Breast epithelium (tissue), 4 donors: ENCODE results near the gene ERMARD. TPM values are rescaled to one million over a fixed set of nuclear protein-coding genes. Genes with fewer than 3 reads are reported as not detected.

ENCODE experiments used
- DNase-seq, 2 donors: peaks; one replicate each; pipeline ENCODE4 v3.0.0-alpha.2; 2019; ENCODE audit warnings: low spot score in 2 of 2
- H3K27ac ChIP-seq, 2 donors: fragments of 200-600 bp; sonication (generic) in 1 of 2; one replicate each; pipeline ENCODE4 v1.5.1; 2016 to 2019; ENCODE audit warnings: mild to moderate bottlenecking in 1 of 2
- H3K27me3 ChIP-seq, 2 donors: fragments of 200-600 bp; sonication (generic) in 1 of 2; one replicate each; pipeline versions ENCODE4 v1.5.1 to v1.6.0; 2017 to 2019; ENCODE audit warnings: control low read depth in 1 of 2, mild to moderate bottlenecking in 1 of 2
- H3K36me3 ChIP-seq: fragments of 200-600 bp; one replicate; pipeline ENCODE4 v1.5.1; 2019
- H3K4me1 ChIP-seq, 2 donors: fragments of 200-600 bp; sonication (generic); one replicate each; pipeline ENCODE4 v1.5.1; 2016 to 2019; ENCODE audit warnings: control low read depth in 1 of 2
- H3K4me3 ChIP-seq, 3 donors: fragments of 200-600 bp; sonication (generic); 1 replicate in 2 of 3; 2 replicates in 1 of 3; pipeline ENCODE4 v1.5.1; 2016 to 2019; ENCODE audit warnings: mild to moderate bottlenecking in 3 of 3, moderate library complexity in 2 of 3
- H3K9me3 ChIP-seq, 2 donors: fragments of 200-600 bp; sonication (generic) in 1 of 2; one replicate each; pipeline ENCODE4 v1.5.1; 2016 to 2019; ENCODE audit warnings: control low read depth in 1 of 2
- POLR2A ChIP-seq: fragments of 450-650 bp; IDR thresholded peaks from one replicate; pipeline ENCODE4 v1.6.1; 2016; ENCODE audit warnings: antibody characterized with exemption, mild to moderate bottlenecking, moderate library complexity
- POLR2AphosphoS5 ChIP-seq, 3 donors: sonication (generic); formaldehyde crosslinking; IDR thresholded peaks; one replicate each; pipeline ENCODE4 v1.6.1; 2017; ENCODE audit warnings: antibody characterized with exemption in 3 of 3
- intact Hi-C: fragments of 100-400 bp; cut with DNase I; formaldehyde crosslinking; loops from one replicate; pipeline ENCODE4 v1.15.1; 2023; ENCODE audit warnings: low total_unique reads
- total RNA-seq, 3 donors: library from RNA; depleted of rRNA; stranded (reverse); fragments of >200 nt; gene quantifications; one replicate each; pipeline ENCODE4 v1.1.0, GENCODE V29; 2016
- TF ChIP-seq, protein P1 (sequence below), 3 donors: fragments of 450-650 bp; IDR thresholded peaks; one replicate each; pipeline ENCODE4 v1.5.1; 2016 to 2017; ENCODE audit warnings: antibody characterized with exemption in 3 of 3, mild to moderate bottlenecking in 3 of 3, moderate library complexity in 3 of 3

Gene ERMARD
- total RNA-seq, 3 donors from 2014 or later = 20.6 to 31.0 (median 27.7) TPM

DNA sequence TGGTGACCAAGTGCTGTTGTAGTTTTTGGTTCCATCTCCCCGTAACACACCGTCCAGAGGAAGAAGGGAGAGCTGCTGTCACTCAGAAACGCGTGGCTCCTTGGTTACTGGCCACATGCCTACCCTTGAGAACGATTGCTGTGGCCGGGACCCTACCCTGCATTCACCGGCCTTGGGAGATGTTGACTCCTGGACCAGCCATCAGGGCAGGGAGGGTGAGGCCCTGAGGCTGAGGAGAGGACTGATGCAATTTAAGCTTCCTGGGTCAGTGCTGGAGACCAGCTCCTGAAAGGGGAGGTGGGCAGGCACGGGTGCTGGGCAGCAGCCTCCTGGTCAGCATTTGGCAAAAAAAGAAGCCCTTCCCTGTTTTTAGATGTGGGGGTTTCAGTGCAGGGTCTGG is 31.5 kb downstream of the ERMARD start:
- no peak for TF ChIP-seq POLR2A
- H3K36me3 ChIP-seq = no peaks in the 10 kb centered on the region

DNA sequence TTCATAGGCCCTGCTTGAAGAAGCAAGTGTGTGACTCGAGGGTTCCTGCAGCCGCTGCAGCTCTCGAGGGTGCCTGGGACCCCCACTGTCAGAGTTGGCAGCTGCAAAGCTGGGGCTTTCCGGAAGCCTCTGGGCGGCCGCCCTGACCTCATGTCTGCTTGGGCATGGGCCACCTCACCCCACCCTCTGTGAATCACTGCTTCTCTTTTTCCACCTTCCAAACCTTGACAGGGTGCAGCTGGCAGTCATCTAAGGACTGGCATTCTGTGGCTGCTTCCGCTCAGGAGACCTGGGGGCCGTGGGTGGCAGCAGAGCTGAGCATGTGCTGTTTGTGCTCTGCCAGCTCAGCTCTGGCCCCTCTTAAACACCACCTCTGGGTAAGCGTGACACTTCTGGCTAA is 32.0 kb downstream of the ERMARD start:
- H3K9me3 ChIP-seq = no peaks in the 10 kb centered on the region
- H3K4me1 ChIP-seq = no peaks in the 10 kb centered on the region
- TF ChIP-seq, protein P1, sequence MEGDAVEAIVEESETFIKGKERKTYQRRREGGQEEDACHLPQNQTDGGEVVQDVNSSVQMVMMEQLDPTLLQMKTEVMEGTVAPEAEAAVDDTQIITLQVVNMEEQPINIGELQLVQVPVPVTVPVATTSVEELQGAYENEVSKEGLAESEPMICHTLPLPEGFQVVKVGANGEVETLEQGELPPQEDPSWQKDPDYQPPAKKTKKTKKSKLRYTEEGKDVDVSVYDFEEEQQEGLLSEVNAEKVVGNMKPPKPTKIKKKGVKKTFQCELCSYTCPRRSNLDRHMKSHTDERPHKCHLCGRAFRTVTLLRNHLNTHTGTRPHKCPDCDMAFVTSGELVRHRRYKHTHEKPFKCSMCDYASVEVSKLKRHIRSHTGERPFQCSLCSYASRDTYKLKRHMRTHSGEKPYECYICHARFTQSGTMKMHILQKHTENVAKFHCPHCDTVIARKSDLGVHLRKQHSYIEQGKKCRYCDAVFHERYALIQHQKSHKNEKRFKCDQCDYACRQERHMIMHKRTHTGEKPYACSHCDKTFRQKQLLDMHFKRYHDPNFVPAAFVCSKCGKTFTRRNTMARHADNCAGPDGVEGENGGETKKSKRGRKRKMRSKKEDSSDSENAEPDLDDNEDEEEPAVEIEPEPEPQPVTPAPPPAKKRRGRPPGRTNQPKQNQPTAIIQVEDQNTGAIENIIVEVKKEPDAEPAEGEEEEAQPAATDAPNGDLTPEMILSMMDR (IDR thresholded peaks at IDR 0.05) = no peak
- TF ChIP-seq POLR2A (no peak), POLR2AphosphoS5 (IDR thresholded peaks at IDR 0.05) (no peak)
- no peaks in the 10 kb centered on the region for H3K27me3 ChIP-seq
- intact Hi-C loops = no loop called here
- no peak overlapping the region for H3K4me3 ChIP-seq
- no peak for DNase-seq
- H3K36me3 ChIP-seq = no peaks in the 10 kb centered on the region
- no peak overlapping the region for H3K27ac ChIP-seq

More for the DNA sequence above, 31.5 kb downstream of the ERMARD start:
- Histone ChIP-seq H3K9me3 (no peaks in the 10 kb centered on the region), H3K4me1 (no peaks in the 10 kb centered on the region), H3K27ac (no peak overlapping the region), H3K4me3 (no peak overlapping the region), H3K27me3 (no peaks in the 10 kb centered on the region)
- no peak for DNase-seq
- intact Hi-C loops = no loop called here

DNA sequence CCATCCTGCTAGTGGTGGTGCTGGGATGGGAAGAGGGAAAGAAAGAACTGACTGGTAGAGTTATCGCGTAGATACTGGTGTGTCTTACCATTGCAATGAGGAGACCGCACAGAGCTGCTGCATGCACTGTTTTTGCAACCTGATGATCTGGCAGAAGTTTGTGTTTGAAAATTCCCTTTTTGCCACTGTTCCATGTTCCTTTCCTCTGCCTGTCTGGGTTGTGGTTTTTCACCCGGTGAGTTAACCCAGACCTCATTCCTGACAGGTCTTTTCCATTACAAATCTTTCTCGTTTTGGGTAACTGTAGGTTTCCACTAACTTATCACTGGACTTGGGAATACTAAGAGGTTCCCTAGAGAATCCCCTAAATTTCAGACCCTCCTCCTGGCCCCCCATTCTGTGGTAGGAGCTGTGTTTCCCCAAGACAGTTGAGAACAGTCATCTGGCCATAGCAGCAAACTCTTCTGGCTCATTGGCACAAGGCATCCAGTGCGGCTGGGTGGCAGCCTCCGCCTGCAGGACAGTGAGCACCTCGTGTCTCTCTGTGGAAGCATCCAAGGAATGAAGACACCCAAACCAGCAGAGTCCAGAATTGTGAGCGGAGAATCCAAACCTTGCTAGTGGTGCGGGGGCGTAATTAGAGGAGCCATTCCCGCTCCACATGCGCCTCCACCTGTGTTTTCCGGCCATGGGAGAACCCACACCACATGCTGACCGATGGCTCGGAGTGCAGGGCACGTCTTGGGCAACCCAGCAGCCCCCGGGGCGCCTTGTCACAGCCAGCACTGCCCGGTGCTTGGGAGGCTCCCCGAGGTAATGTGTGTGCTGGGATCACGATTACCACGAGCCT is 32.8 kb downstream of the ERMARD start:
- intact Hi-C loops = no loop called here
- Histone ChIP-seq H3K4me3 (no peak overlapping the region), H3K9me3 (no peaks in the 10 kb centered on the region), H3K36me3 (no peaks in the 10 kb centered on the region), H3K27ac (no peak overlapping the region), H3K4me1 (no peaks in the 10 kb centered on the region), H3K27me3 (no peaks in the 10 kb centered on the region)
- DNase-seq = no peak
- no peak for TF ChIP-seq POLR2A
- no peak for TF ChIP-seq POLR2AphosphoS5 (IDR thresholded peaks at IDR 0.05)
- TF ChIP-seq, protein P1 (IDR thresholded peaks at IDR 0.05) = no peak

DNA sequence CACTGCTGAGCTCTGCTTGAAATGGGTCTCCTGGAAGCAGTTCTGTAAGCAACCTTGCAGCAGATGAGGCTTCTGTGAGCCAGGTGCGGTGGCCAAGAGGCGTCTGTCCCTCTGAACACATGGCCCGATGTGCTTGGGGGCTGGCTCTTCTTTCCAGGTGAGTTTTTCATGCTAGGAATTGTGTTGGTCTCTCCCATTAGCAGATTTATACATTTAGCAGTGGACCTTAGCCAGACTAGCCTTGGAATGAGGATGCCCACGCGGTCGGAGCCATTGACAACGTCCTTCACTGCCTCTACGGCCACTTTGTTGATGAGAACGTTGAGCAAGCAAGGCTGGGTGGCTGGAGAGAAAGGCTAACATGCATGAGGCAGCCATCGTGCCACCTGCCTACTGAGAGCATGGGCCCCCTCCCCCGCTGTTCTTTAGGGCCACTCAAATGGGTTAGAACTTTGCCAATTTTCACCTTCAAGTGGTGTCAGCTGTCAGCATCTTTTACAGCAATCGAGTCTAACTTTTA is 33.5 kb downstream of the ERMARD start:
- no peaks in the 10 kb centered on the region for H3K36me3 ChIP-seq
- no peak for TF ChIP-seq POLR2A
- TF ChIP-seq, protein P1 (IDR thresholded peaks at IDR 0.05) = no peak
- no peak for TF ChIP-seq POLR2AphosphoS5 (IDR thresholded peaks at IDR 0.05)
- H3K9me3 ChIP-seq = no peaks in the 10 kb centered on the region
- intact Hi-C loops = no loop called here
- H3K4me1 ChIP-seq = no peaks in the 10 kb centered on the region
- H3K4me3 ChIP-seq = no peak overlapping the region
- DNase-seq = no peak
- no peak overlapping the region for H3K27ac ChIP-seq
- H3K27me3 ChIP-seq = no peaks in the 10 kb centered on the region

DNA sequence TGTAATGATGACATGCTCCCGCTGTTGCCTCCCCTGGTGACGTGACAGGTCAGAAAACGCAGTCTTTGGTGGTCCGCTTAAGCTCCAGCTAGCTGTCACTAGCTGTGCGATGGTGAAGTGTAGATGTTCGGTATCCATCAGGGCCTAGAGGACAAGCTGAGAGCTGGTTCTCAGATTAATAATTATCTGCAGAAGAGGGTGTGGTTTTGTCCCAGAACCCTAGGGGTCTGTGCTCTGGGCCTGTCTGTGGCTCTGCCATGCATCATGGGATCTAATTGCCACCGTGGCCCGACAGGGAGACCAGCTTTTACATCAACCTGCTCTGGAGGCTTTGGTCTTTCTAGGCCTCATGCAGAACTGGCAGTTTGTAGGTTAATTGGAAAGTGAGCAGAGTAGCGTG is 34.1 kb downstream of the ERMARD start:
- Histone ChIP-seq H3K36me3 (no peaks in the 10 kb centered on the region), H3K4me1 (no peaks in the 10 kb centered on the region), H3K9me3 (no peaks in the 10 kb centered on the region), H3K4me3 (no peak overlapping the region), H3K27ac (no peak overlapping the region), H3K27me3 (no peaks in the 10 kb centered on the region)
- TF ChIP-seq, protein P1 (IDR thresholded peaks at IDR 0.05) = no peak
- TF ChIP-seq POLR2A (no peak), POLR2AphosphoS5 (IDR thresholded peaks at IDR 0.05) (no peak)
- intact Hi-C loops = no loop called here
- DNase-seq = no peak
